ENCODE measurements around the gene IGSF8. TPM values are rescaled to one million over a fixed set of nuclear protein-coding genes. Genes with fewer than 3 reads are reported as not detected.

Gene IGSF8
- total RNA-seq, 1 experiment from 2014 or later: 18.8 TPM

GRCh38 chr1:160124705-160125478 lies 26.5 kb upstream of the IGSF8 start:
- DNase-seq (ENCODE audit: low read depth, low spot score) (peak; percentile 82), ATAC-seq (peak; percentile 57)
- BruUV-seq (replicated peaks): no TSS peak
- POLR2A ChIA-PET: no interaction called here
- Histone ChIP-seq H3K9me3 (ENCODE audit: control insufficient read depth, insufficient read depth, low read depth, low read length) (no peaks in the 10 kb centered on the region), H3K4me1 (ENCODE audit: control insufficient read depth, insufficient read depth, low read length) (no peaks in the 10 kb centered on the region), H3K36me3 (ENCODE audit: control insufficient read depth, insufficient read depth, low read length) (no peaks in the 10 kb centered on the region), H3K27me3 (ENCODE audit: control insufficient read depth, insufficient read depth, low read length) (no peaks in the 10 kb centered on the region), H3K4me3 (ENCODE audit: low read depth in 2 of 2, low read length in 2 of 2) (no peak overlapping the region), H3K27ac (ENCODE audit: low read length) (no peak overlapping the region)
- no peak for TF ChIP-seq CTCF (IDR thresholded peaks at IDR 0.05)
- TF ChIP-seq REST (IDR thresholded peaks at IDR 0.05; ENCODE audit: insufficient read depth in 1 of 2, low read depth in 2 of 2, low read length in 1 of 2): no peak
- TF ChIP-seq POLR2AphosphoS5 (IDR thresholded peaks at IDR 0.05; ENCODE audit: low read depth, low read length): no peak
- no peak for TF ChIP-seq SIN3A (IDR thresholded peaks at IDR 0.05; ENCODE audit: borderline replicate concordance, insufficient read depth, low read depth, low read length)
- TF ChIP-seq TCF7L2 (IDR thresholded peaks at IDR 0.05; ENCODE audit: low read depth, low read length): no peak
- in situ Hi-C loops (cut with HindIII; ENCODE audit: low pct_unique_long_range_greater_than_20kb, low sequenced_read_pairs) (no loop called here), intact Hi-C loops (cut with micrococcal nuclease; ENCODE audit: unreplicated experiment) (no loop called here)
- CTCF ChIA-PET: no interaction called here

DNA sequence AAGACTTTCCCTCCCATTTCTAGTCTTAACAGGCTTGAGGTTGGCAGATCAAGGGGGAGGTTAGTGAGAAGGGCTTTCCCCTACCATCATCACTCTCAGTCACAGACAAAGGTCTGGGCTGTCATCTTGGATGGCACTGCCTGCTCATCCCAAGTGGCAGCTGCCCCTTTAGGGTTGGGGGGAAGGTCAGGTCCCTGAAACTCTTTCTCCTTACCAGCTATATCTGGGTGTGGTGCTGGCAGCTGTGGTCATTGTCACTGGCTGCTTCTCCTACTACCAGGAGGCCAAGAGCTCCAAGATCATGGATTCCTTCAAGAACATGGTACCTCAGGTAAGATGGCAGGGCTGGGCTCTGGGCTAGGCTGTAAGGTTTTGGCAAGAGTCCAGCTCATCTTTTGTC lies 25.3 kb upstream of the IGSF8 start:
- POLR2A ChIA-PET: no interaction called here
- intact Hi-C loops (cut with micrococcal nuclease; ENCODE audit: unreplicated experiment) (no loop called here), in situ Hi-C loops (cut with HindIII; ENCODE audit: low pct_unique_long_range_greater_than_20kb, low sequenced_read_pairs) (no loop called here)
- Histone ChIP-seq H3K4me3 (ENCODE audit: low read depth in 2 of 2, low read length in 2 of 2) (no peak overlapping the region), H3K27me3 (ENCODE audit: control insufficient read depth, insufficient read depth, low read length) (no peaks in the 10 kb centered on the region), H3K27ac (ENCODE audit: low read length) (no peak overlapping the region), H3K36me3 (ENCODE audit: control insufficient read depth, insufficient read depth, low read length) (no peaks in the 10 kb centered on the region), H3K4me1 (ENCODE audit: control insufficient read depth, insufficient read depth, low read length) (no peaks in the 10 kb centered on the region), H3K9me3 (ENCODE audit: control insufficient read depth, insufficient read depth, low read depth, low read length) (no peaks in the 10 kb centered on the region)
- CTCF ChIA-PET: no interaction called here
- no peak for ATAC-seq
- no TSS peak for BruUV-seq (replicated peaks)
- no peak for DNase-seq (ENCODE audit: low read depth, low spot score)
- TF ChIP-seq TCF7L2 (IDR thresholded peaks at IDR 0.05; ENCODE audit: low read depth, low read length) (no peak), REST (IDR thresholded peaks at IDR 0.05; ENCODE audit: insufficient read depth in 1 of 2, low read depth in 2 of 2, low read length in 1 of 2) (no peak), POLR2AphosphoS5 (IDR thresholded peaks at IDR 0.05; ENCODE audit: low read depth, low read length) (no peak), CTCF (IDR thresholded peaks at IDR 0.05) (no peak), SIN3A (IDR thresholded peaks at IDR 0.05; ENCODE audit: borderline replicate concordance, insufficient read depth, low read depth, low read length) (no peak)
